Measurements from ENCODE around the gene KDM4B.

Gene KDM4B

GRCh38 chr19:5108123-5108596 is 139.2 kb downstream of the KDM4B start:
- no peak for DNase-seq (ENCODE audit: low spot score)

DNA sequence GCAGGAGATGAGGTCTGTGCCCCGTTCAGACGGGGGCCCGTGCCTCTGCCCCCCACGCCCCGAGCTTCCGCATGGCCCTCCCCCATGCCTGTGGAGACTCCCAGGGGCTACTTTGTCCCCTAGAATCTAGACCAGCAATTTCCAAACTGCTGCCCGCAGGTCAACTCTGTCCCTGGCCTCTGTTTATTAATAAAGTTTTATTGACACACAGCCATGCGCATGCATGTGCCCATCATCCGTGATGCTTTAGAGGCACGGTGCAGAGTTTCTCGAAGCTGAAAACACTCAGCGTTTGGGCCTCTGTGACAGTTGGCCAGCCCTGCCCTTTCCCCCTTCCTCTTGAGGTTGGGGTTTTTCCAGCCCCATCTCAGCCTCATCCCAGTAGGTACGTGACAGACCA is 140.0 kb downstream of the KDM4B start:
- DNase-seq (ENCODE audit: low spot score): no peak

GRCh38 chr19:5109560-5109959 is 140.6 kb downstream of the KDM4B start:
- DNase-seq (ENCODE audit: low spot score): no peak

DNA sequence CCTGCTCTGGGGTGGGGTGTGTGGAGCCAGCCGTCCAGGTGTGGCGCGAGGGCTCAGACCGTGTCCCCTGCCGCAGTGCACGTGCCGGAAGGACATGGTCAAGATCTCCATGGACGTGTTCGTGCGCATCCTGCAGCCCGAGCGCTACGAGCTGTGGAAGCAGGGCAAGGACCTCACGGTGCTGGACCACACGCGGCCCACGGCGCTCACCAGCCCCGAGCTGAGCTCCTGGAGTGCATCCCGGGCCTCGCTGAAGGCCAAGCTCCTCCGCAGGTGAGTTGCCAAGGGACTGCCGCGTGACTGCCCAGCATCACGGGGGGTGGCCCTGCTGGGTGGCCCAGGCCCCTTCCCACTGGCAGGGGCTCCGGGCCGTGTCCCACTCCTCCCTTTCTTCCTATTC is 141.6 kb downstream of the KDM4B start:
- no peak for DNase-seq (ENCODE audit: low spot score)

- no peak for DNase-seq (ENCODE audit: low spot score)
Measured at GRCh38 chr19:5111051-5111450, 142.1 kb downstream of the KDM4B start.

DNA sequence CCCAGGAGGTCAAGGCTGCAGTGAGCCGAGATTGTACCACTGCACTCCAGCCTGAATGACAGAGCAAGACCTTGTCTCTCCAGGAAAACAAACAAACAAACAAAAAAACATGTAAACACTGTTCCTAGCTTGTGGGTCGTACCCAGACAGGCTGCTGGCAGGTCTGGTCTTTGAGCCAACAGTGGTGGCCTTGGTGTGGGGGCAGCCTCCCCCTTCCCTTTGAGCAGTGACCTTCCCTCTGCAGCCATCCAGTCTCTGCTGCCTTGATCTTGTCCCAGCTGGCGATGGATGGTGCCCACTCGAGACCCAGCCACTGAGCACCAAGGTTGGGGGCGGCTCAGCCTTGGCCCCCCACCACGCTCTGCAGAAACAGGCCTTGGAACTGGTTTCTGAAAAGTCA is 143.3 kb downstream of the KDM4B start:
- DNase-seq (ENCODE audit: low spot score): no peak

- no peak for DNase-seq (ENCODE audit: low spot score)
Measured at GRCh38 chr19:5112681-5113575, 144.0 kb downstream of the KDM4B start.

GRCh38 chr19:5113633-5114586 is 145.0 kb downstream of the KDM4B start:
- DNase-seq (ENCODE audit: low spot score): no peak

DNA sequence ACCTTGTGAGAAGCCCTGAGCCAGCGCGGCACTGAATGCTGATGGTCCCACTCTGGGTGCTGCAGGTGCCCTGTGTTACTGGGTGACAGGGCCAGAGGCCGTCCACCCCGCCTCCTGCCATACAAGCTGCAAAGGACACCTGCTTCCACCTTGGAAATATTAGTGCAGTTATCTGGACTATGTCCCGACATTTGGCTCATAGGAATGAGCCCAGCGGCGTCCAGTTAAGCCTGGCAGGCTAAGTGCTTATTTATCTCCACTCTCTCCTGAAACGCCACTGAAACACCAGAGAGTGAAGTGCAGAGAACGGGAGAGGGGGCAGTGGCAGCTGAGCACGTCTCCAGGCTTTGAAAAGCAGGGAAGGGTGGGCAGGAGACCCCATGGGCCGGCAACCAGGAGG is 145.8 kb downstream of the KDM4B start:
- no peak for DNase-seq (ENCODE audit: low spot score)

DNA sequence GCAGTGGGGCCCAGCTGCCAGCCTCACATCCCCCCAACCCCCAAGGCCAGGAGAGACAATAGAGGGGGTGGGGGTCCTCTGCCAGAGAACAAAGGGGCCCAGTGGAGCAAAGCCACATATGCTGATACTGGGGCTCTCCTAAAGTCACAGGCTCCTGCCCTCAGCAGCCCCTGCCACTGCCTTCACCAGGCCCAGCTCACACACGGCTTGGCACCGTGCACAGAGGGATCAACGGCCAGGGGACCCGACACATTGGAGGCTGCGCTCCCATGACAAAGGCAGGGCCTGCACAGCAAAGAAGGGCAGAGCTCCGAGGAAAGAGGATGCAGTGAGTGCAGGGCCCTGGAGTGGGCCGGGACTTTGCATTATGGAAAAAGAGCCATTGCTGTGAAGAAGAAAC is 146.4 kb downstream of the KDM4B start:
- DNase-seq (ENCODE audit: low spot score): no peak

DNA sequence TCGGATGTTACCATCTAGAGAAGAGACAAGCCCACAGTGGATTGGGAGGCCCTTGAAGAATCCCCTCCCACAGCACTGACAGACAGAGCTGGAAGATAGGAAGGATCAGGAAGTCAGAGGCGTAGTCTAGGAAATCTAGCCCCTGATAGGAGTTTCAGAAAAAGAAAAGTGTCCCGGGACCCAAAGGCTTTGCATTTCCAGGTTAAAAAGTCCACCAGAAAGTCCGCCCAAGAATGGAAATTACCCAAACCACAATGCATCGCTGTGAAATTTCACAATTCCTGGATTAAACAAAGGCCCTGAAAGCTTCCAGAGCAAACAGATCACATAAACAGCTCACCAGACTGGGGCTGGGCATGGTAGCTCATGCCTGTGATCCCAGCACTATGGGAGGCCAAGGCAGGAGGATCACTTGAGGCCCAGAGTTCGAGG is 146.9 kb downstream of the KDM4B start:
- DNase-seq (ENCODE audit: low spot score): no peak

DNA sequence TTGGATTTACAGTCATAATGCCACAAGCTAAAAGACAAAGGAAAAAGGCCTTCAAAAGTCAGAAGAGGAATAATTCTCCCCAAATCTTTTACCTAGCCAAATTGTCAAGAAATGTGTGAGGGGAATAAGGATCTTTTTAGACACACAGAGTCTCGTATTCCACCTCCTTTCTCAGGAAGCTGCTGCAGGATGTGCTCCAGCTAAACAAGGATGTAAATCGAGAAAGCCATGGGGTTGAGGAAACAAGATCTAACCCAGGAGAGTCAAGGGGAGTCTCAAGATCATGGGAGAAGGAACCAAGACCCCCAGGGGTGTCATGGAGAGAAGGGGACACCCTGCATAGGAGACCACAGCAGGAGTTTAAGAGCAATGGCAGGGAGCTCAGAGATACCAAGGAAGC is 147.4 kb downstream of the KDM4B start:
- DNase-seq (ENCODE audit: low spot score): no peak

- DNase-seq (ENCODE audit: low spot score): no peak
Measured at GRCh38 chr19:5117421-5117820, 148.5 kb downstream of the KDM4B start.

- no peak for DNase-seq (ENCODE audit: low spot score)
Measured at GRCh38 chr19:5118026-5118425, 149.1 kb downstream of the KDM4B start.

DNA sequence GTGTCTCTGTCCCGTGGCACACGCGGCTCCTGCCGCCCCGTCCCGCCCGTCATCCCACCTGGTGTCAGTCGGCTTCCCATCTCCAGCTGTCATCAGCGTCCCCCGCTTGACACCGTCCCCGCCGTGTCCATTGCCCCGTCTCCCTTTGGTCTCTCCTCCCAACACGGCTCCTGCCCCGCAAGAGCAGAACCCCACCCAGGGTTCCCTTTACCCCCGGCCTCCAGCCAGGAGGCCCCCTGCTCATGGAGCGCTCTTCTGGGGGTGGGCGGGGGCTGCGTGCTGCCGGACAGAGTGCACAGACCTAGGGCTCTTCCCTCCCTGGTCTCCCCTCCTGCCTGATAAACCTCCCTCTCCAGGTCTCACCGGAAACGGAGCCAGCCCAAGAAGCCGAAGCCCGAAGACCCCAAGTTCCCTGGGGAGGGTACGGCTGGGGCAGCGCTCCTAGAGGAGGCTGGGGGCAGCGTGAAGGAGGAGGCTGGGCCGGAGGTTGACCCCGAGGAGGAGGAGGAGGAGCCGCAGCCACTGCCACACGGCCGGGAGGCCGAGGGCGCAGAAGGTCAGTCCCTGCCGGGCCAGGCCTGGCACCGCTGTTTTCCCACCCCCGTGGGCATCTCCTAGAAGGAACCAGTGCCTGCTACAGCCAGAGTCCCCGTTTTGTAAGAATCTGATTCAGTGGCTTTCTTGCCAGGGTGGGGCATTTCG is 150.5 kb downstream of the KDM4B start:
- DNase-seq (ENCODE audit: low spot score): no peak

DNA sequence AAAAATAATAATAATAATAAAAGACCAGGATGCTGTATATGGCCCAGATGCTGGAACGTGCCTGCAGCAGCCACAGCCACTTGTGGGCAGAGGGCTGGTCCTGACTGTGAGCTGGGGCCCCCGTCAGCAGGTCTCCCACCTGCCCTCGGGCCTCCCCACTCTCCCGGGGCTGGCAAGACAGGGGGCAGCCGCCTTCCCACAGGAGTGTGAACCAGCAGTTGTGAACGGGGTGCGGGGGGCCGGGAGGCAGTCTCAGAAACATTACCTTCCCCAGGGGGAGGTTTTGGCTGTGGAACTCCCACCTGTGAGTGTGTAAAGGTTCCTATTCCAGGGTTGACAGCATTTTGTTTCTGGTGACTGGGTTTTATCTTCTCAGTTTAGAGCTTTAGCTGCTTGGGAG is 151.4 kb downstream of the KDM4B start:
- no peak for DNase-seq (ENCODE audit: low spot score)

DNA sequence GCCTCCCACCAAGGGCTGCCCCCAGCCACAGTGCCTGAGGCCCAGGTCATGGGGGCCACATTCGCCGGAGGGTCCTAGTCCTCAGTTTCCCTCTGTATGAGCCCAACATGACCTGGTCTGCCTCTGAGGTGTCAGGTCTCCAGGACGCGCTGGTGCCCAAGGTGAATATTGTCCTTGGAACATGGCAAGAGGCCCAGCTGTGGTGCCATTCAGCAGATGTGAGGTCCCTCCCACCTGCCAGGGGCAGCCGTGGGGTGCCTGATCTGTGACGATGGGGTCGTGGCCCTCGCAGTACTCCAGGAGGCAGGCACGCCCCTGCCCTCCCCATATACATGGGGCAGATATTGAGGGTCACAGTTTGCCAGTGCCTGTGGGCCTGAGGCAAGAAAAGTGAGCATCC is 151.9 kb downstream of the KDM4B start:
- no peak for DNase-seq (ENCODE audit: low spot score)

GRCh38 chr19:5121266-5122120 is 152.6 kb downstream of the KDM4B start:
- no peak for DNase-seq (ENCODE audit: low spot score)

DNA sequence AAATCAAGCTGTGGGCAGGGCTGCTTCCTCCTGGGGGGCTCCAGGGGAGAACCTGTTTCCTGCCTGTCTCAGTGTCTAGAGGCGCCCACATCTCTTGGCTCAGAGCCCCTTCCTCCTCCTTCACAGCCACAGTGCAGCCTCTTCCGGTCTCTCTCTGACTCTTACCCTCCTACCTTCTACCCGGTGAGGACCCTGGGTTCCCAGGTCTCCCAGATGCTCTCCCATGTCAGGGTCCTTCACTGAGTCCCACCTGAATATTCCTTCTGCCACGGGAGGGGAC is 153.1 kb downstream of the KDM4B start:
- no peak for DNase-seq (ENCODE audit: low spot score)

DNA sequence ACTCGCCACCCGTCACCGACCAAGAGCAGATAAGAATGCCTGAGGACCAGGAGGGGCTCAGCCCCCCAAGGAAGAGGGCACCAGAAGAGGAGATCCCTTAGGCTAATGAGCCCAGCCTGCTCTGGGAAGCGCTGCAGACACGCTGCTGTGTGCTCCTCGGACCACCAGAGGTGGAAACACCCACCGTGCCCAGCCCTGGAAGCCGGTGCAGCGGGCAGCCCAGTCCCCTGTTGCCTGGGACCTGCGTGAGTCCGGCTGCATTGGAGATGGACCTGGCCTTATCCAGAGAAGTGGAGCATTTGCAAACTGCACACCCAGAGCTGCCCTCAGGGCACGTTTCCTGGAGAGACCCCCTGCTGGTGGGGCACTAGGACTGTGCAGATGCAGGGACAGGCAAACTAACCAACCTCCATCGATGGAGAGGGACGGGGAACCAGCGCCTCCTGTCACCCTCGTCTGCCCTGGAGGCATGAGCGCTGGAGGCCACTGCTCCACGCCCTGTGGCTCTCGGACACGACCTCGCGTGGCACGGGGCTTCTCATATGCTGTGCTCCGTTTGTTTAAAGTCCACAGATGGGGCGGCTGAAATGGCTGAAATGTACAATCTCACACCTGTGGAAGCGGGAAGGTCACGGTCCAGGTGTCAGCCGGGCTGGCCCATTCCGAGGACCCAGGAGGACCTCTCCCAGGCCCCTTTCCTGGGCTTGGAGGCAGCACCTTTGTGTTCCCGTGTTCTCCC is 153.9 kb downstream of the KDM4B start:
- no peak for DNase-seq (ENCODE audit: low spot score)

GRCh38 chr19:5123646-5124045 is 154.7 kb downstream of the KDM4B start:
- no peak for DNase-seq (ENCODE audit: low spot score)

All from HuH-7 (cell line).